HUES48 (cell line): ENCODE data around the gene AMBRA1.
A peak's percentile ranks its signal among the peaks of the same experiment; 100 is the strongest.

Experiments
- H3K27ac ChIP-seq: one replicate; pipeline ENCODE4 v1.7.0; 2013; ENCODE audit warnings: low read depth, low read length, inconsistent platforms
- H3K27me3 ChIP-seq: 2 replicates; pipeline ENCODE4 v1.6.1; 2013; ENCODE audit warnings: mild to moderate bottlenecking, low read length; ENCODE audit not compliant: control insufficient read depth, insufficient read depth
- H3K36me3 ChIP-seq: 2 replicates; pipeline ENCODE4 v1.6.1; 2013; ENCODE audit warnings: low read length; ENCODE audit not compliant: control insufficient read depth, insufficient read depth
- H3K4me1 ChIP-seq: 2 replicates; pipeline ENCODE4 v1.6.1; 2013; ENCODE audit warnings: mild to moderate bottlenecking, low read length; ENCODE audit not compliant: control insufficient read depth, insufficient read depth
- H3K4me3 ChIP-seq: 2 replicates; pipeline ENCODE4 v1.5.1; 2013; ENCODE audit warnings: mild to moderate bottlenecking, low read depth, low read length
- H3K9ac ChIP-seq: 2 replicates; pipeline ENCODE4 v1.6.1; 2013; ENCODE audit warnings: mild to moderate bottlenecking, low read depth, low read length, moderate library complexity
- H3K9me3 ChIP-seq: 2 replicates; pipeline ENCODE4 v1.6.1; 2013; ENCODE audit warnings: low read length; ENCODE audit not compliant: control insufficient read depth, insufficient read depth

The AMBRA1 gene

GRCh38 chr11:46386005-46386578 is 207.7 kb downstream of the AMBRA1 start:
- Histone ChIP-seq H3K9me3 (no peaks in the 10 kb centered on the region), H3K36me3 (peaks cover 4% of the 10 kb centered on the region; the same call in 1 of the 2 replicates), H3K4me1 (peaks cover 34% of the 10 kb centered on the region), H3K9ac (no peak overlapping the region), H3K4me3 (no peak overlapping the region), H3K27me3 (peaks cover 48% of the 10 kb centered on the region), H3K27ac (no peak overlapping the region)

- peaks cover 4% of the 10 kb centered on the region; the same call in 1 of the 2 replicates for H3K36me3 ChIP-seq
- H3K9me3 ChIP-seq: no peaks in the 10 kb centered on the region
- H3K4me3 ChIP-seq: no peak overlapping the region
- peaks cover 41% of the 10 kb centered on the region for H3K27me3 ChIP-seq
- H3K4me1 ChIP-seq: peaks cover 32% of the 10 kb centered on the region
- H3K27ac ChIP-seq: no peak overlapping the region
- no peak overlapping the region for H3K9ac ChIP-seq
These were observed 208.4 kb downstream of the AMBRA1 start for GRCh38 chr11:46385169-46386004.

GRCh38 chr11:46383974-46384701 is 209.7 kb downstream of the AMBRA1 start:
- Histone ChIP-seq H3K36me3 (peaks cover 4% of the 10 kb centered on the region; the same call in 1 of the 2 replicates), H3K9me3 (no peaks in the 10 kb centered on the region), H3K27me3 (peaks cover 28% of the 10 kb centered on the region), H3K9ac (no peak overlapping the region), H3K4me1 (peaks cover 25% of the 10 kb centered on the region), H3K27ac (no peak overlapping the region), H3K4me3 (no peak overlapping the region)

GRCh38 chr11:46383404-46383758 is 210.4 kb downstream of the AMBRA1 start:
- H3K9me3 ChIP-seq: no peaks in the 10 kb centered on the region
- no peak overlapping the region for H3K4me3 ChIP-seq
- peaks cover 18% of the 10 kb centered on the region for H3K4me1 ChIP-seq
- peaks cover 5% of the 10 kb centered on the region; the same call in 1 of the 2 replicates for H3K36me3 ChIP-seq
- peaks cover 21% of the 10 kb centered on the region for H3K27me3 ChIP-seq
- H3K9ac ChIP-seq: no peak overlapping the region
- H3K27ac ChIP-seq: no peak overlapping the region

- H3K4me3 ChIP-seq: peak overlapping the region; percentile 92
- H3K27ac ChIP-seq: peak overlapping the region; percentile 97
- H3K36me3 ChIP-seq: peaks cover 11% of the 10 kb centered on the region; the same call in 1 of the 2 replicates
- H3K9ac ChIP-seq: peak overlapping the region; percentile 83; the same call in 1 of the 2 replicates
- H3K27me3 ChIP-seq: peaks cover 15% of the 10 kb centered on the region
- peaks cover 13% of the 10 kb centered on the region for H3K4me1 ChIP-seq
- no peaks in the 10 kb centered on the region for H3K9me3 ChIP-seq
These were observed 211.0 kb downstream of the AMBRA1 start for GRCh38 chr11:46382646-46383403.

GRCh38 chr11:46381819-46382645 is 211.8 kb downstream of the AMBRA1 start:
- H3K9me3 ChIP-seq: no peaks in the 10 kb centered on the region
- peak overlapping the region; percentile 83 for H3K9ac ChIP-seq
- peaks cover 7% of the 10 kb centered on the region for H3K27me3 ChIP-seq
- peaks cover 15% of the 10 kb centered on the region; the same call in 1 of the 2 replicates for H3K36me3 ChIP-seq
- H3K4me1 ChIP-seq: peaks cover 13% of the 10 kb centered on the region
- H3K27ac ChIP-seq: peak overlapping the region; percentile 97
- peak overlapping the region; percentile 92 for H3K4me3 ChIP-seq

- Histone ChIP-seq H3K4me1 (peaks cover 13% of the 10 kb centered on the region), H3K4me3 (peak within 1 kb of the TSS; percentile 92), H3K27ac (peak within 1 kb of the TSS; percentile 98), H3K36me3 (peaks cover 23% of the 10 kb centered on the region), H3K9ac (peak within 1 kb of the TSS; percentile 83), H3K27me3 (peaks cover 4% of the 10 kb centered on the region; the same call in 1 of the 2 replicates), H3K9me3 (no peaks in the 10 kb centered on the region)
These were observed 212.6 kb downstream of the AMBRA1 start, which contains the start of gene MDK for GRCh38 chr11:46381048-46381818. MDK (plus strand) TSS chr11:46381669; CDS start chr11:46382058, 389 bp downstream.

- Histone ChIP-seq H3K36me3 (peaks cover 30% of the 10 kb centered on the region), H3K4me3 (peak overlapping the region; percentile 69), H3K9ac (peak overlapping the region; percentile 73), H3K27ac (peak overlapping the region; percentile 98), H3K9me3 (no peaks in the 10 kb centered on the region), H3K4me1 (peaks cover 13% of the 10 kb centered on the region), H3K27me3 (no peaks in the 10 kb centered on the region)
These were observed 213.3 kb downstream of the AMBRA1 start for GRCh38 chr11:46380340-46381047.
